Uterus (tissue), 2 donors: ENCODE measurements around the gene ZMYND19.

Experiments
- CTCF ChIP-seq, 4 experiments: fragments of 200-600 bp in 2 of 4; fragments of 450-650 bp in 2 of 4; sonication (generic) in 2 of 4; IDR thresholded peaks; one replicate each; pipeline ENCODE4 v1.5.1; 2016 to 2019; ENCODE audit warnings: antibody characterized with exemption in 4 of 4, mild to moderate bottlenecking in 2 of 4, moderate library complexity in 1 of 4
- POLR2A ChIP-seq, 2 donors: fragments of 450-650 bp; IDR thresholded peaks; one replicate each; pipeline ENCODE4 v1.6.1; 2016; ENCODE audit warnings: antibody characterized with exemption in 2 of 2, mild to moderate bottlenecking in 1 of 2, moderate library complexity in 1 of 2

GRCh38 chr9:137631345-137632229 lies 41.3 kb upstream of the ZMYND19 start:
- TF ChIP-seq CTCF (IDR thresholded peaks at IDR 0.05) (no peak), POLR2A (IDR thresholded peaks at IDR 0.05) (no peak)
